Uterus (tissue), 2 donors: ENCODE data around the gene HIGD1A.
A peak's percentile ranks its signal among the peaks of the same experiment; 100 is the strongest.

Source experiments
- CTCF ChIP-seq, 4 experiments: fragments of 200-600 bp in 2 of 4; fragments of 450-650 bp in 2 of 4; sonication (generic) in 2 of 4; IDR thresholded peaks; one replicate each; pipeline ENCODE4 v1.5.1; 2016 to 2019; ENCODE audit warnings: antibody characterized with exemption in 4 of 4, mild to moderate bottlenecking in 2 of 4, moderate library complexity in 1 of 4
- POLR2A ChIP-seq, 2 donors: fragments of 450-650 bp; IDR thresholded peaks; one replicate each; pipeline ENCODE4 v1.6.1; 2016; ENCODE audit warnings: antibody characterized with exemption in 2 of 2, mild to moderate bottlenecking in 1 of 2, moderate library complexity in 1 of 2

- peak; percentile 96 to 99 for TF ChIP-seq POLR2A (IDR thresholded peaks at IDR 0.05)
- TF ChIP-seq CTCF (IDR thresholded peaks at IDR 0.05), result no peak
These were observed at the start of gene HIGD1A for GRCh38 chr3:42804106-42804830.
